HL-60/S4 (cell line): ENCODE measurements around the gene ANO9.

ENCODE experiments used
- in situ Hi-C: fragments of 300-500 bp; cut with MboI; formaldehyde crosslinking; loops from 2 replicates; pipeline ENCODE4 v1.14.3; 2022; ENCODE audit warnings: low sequenced_read_pairs

Gene ANO9

GRCh38 chr11:372809-373715, 68.7 kb downstream of the ANO9 start:
- in situ Hi-C loops, result no loop called here

- in situ Hi-C loops, result no loop called here
Observed at GRCh38 chr11:371716-372590, 69.9 kb downstream of the ANO9 start.

- in situ Hi-C loops, result no loop called here
Observed at GRCh38 chr11:371051-371450, 70.8 kb downstream of the ANO9 start.

GRCh38 chr11:370070-370941, 71.5 kb downstream of the ANO9 start:
- in situ Hi-C loops, result no loop called here

GRCh38 chr11:369336-370018, 72.3 kb downstream of the ANO9 start, which contains the start of gene B4GALNT4:
Gene B4GALNT4, plus strand, starts transcription at chr11:369499. Its CDS starts 305 bp downstream, at chr11:369804.
- in situ Hi-C loops, result no loop called here

GRCh38 chr11:368414-369335, 73.1 kb downstream of the ANO9 start:
- in situ Hi-C loops, result no loop called here

- in situ Hi-C loops, result no loop called here
Observed at GRCh38 chr11:367956-368413, 73.8 kb downstream of the ANO9 start.
